Stimulated activated CD4-positive, alpha-beta T cell treated with anti-CD3 and anti-CD28 coated beads, Interleukin-1b, Interleukin-23, amount 100 ng/mL, for 48 hours (primary cell): ENCODE results near the gene DACH1.
"Not testable (repeated sequence)": the region's sequence is repeated elsewhere in the genome, so short reads cannot be mapped to it uniquely, and the experiment has no call there.

ENCODE experiments used
- DNase-seq: peaks from one replicate; pipeline ENCODE4 v3.0.0-alpha.2; 2020

Gene DACH1

GRCh38 chr13:71867131-71867814 lies at the start of gene DACH1:
Gene DACH1 (minus strand): TSS chr13:71867204.
- no peak for DNase-seq

- DNase-seq: no peak
Measured at GRCh38 chr13:71913717-71914116, 46.7 kb upstream of the DACH1 start.

DNA sequence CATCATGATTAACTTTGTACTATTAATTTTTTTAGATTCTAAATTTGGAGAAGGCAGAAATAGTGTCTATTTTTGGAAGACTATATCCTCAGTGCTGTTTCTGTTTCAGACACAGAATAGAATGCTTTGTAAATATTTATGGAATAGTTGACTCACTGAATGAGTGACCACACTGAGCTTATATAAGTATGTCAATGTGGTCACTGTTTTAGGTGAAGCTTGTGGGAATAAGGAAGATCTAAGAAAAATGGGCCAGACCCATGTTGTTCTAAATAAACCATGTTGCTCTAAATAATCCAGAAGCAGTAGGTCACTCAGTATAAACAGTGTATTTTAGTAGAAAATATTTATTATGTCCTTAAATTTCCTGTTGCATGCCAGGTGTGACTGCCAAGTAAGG lies 45.5 kb upstream of the DACH1 start:
- DNase-seq: no peak

- no peak for DNase-seq
Measured at GRCh38 chr13:71906448-71906847, 39.4 kb upstream of the DACH1 start.

DNA sequence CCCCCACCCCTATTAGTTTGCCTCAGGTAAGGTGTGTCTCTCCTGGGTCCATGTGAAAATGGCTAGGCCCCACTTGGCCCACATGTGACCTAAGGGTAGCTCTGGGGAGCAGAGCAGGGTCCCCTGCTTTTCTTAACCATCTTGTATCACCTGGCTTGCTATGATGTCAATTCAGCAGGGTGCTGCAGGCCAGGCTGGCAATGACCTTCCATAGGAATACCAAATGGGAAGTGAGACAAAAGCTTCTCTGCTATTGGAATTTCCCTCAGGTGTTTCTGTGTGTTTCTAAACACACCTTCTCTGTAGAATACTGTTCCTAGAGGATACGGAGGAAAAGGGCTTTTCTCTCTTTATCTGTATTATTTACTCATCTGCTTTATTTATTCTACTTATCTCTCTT lies 35.7 kb upstream of the DACH1 start:
- DNase-seq: no peak

GRCh38 chr13:71893506-71893905 lies 26.5 kb upstream of the DACH1 start:
- not testable (repeated sequence) for DNase-seq

GRCh38 chr13:71886880-71887279 lies 19.9 kb upstream of the DACH1 start:
- DNase-seq: no peak

- no peak for DNase-seq
Measured at GRCh38 chr13:71882120-71882519, 15.1 kb upstream of the DACH1 start.

DNA sequence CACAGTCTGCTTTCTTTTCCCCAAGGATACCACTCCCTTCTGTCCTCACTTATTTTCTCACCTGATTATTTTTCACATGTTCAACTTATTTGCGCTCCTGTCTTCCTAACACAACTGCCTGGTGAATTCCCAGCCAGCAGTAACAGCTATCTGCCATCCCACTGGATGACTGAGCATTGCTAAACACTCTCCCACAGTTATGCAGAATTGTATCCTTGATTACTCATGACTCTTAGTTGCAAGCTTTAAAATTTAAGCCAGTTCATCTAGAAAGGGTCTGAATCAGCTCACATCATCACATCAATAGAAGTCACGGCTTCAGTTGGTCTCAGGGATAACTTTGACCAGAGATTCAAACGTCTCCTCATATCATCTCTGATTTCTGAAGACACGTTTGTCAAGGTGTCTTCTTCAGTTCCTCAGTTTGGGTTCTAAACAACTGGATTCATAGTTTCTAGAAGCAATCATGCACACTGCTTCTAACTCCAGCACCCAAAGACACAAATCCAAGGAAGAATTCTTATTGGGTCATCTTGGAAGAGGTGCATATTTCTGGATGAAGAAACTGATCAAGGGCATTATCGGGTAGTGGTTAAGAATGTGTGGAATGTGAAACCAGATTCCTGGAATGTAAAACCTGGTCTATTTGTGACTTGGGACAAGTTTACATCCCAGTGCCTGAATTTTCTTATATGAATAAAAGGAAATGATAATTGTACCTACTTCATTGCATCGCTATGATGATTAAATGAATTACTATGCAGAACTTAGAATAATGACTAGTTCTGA lies 13.9 kb upstream of the DACH1 start:
- no peak for DNase-seq

- no peak for DNase-seq
Measured at GRCh38 chr13:71879808-71880344, 12.9 kb upstream of the DACH1 start.

DNA sequence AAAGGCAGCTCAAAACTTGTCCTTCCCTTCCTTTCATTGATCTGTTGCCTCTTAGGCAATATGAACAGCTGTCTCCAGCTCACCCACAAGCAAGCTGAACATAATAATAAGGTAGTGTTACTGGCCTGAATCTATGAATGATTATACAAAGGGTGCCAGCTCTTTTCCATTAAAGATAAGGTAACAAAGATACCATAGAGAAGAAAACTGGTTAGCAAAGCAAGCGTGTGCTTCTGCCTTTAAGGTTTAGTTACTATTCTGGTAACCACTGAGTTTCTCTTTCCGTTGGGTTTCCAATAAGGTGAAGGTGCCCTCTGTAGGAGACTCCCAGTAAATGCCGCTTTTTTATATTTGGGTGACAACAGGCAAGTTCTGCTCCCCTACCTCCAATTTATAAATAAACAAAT lies 12.1 kb upstream of the DACH1 start:
- DNase-seq: no peak

DNA sequence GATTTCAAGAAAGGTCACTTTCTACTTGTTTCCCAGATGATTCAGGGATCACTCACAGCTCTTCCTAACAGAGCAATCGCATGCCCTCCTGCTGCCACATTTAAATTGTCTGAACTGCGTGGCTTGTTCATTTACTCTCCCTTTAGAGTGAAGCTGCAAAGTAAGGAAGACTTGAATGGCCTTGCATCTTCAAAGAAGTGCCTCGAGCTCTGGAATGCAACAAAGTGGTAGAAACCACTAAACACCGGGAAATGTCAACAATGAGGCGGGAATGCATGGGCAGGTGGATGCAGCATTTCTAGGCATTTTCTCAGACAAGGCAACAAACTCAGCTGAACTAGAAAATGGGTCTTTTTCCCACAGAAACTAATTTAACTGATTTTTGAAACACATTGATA lies 10.3 kb upstream of the DACH1 start:
- no peak for DNase-seq

GRCh38 chr13:71876648-71877255 lies 9.7 kb upstream of the DACH1 start:
- DNase-seq: no peak

DNA sequence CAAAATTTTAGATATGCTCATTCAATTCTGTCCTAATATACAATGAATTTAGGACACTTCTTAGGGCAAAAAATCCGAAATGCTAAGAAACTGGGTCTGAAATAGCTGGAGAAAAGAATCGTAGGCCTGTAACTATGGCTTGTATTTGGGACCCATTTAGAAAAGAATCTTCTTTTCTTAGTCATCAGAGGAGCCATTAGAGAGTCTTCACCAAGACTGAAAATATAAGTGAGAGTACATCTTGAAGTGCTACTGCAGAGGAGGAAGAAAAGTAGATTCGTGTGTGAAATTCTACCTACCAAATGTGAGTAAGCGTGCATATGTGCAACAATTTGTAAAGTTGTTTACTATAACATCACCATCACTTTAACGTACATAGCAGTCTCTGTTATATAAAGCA lies 8.8 kb upstream of the DACH1 start:
- DNase-seq: no peak

DNA sequence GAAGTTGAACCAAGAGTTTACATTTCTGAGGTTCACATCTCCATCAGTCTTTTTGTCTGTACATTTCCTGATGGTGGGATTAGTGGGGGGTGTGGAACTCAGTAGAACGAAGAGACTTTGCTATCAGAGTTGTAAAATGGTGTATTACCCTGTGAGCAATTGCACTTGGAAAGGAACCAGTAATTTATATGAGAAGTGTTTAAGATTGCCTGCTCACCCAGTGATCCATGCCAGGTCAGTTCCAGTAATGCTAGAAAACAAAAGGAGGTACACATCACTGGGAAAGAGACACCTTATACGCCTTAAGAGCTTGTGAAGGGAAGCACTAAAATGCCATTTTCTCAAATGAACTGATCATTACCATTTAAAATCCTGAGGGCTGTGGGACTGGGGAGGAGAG lies 7.5 kb upstream of the DACH1 start:
- DNase-seq: no peak

- DNase-seq: no peak
Measured at GRCh38 chr13:71873418-71874247, 6.6 kb upstream of the DACH1 start.

GRCh38 chr13:71871844-71872243 lies 4.8 kb upstream of the DACH1 start:
- no peak for DNase-seq

- DNase-seq: no peak
Measured at GRCh38 chr13:71871176-71871754, 4.3 kb upstream of the DACH1 start.

DNA sequence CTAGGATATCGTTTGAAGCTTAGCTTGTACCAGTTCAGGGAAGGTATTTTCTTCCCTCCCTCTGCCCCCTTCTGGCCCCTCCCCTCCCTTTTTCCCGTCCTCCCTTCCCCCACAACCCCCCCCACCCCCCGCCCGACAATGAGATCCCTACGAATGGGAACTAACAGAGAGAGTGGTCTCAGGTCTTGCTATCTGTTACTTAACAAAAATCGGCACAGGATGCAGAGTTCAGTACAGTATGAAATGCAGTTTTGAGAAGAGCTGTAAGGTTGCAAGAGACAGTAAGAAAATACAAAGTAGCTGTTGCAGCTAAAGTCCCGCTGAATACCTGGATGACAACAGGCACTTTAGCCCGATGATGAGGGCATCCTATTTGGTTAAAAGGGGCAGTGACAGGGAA lies 3.1 kb upstream of the DACH1 start:
- no peak for DNase-seq

DNA sequence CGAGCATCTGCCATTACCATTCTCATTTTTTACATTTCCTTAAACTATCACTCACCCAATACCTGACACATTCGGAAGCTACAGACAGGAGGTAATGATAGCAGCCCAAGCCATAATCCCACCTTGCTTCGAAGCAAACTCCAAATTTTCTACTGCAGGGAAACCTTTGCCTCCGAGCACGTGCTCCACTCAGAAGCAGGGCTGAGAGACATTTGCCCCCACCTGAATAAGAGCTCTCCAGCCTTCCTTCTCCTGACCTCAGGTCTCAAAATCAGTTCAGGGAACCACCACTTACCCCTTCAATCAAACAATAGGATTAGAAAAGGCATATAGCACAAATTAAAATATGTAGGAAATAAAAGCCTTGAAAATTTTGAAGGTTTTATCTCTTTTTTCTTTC lies 2.3 kb upstream of the DACH1 start:
- no peak for DNase-seq

DNA sequence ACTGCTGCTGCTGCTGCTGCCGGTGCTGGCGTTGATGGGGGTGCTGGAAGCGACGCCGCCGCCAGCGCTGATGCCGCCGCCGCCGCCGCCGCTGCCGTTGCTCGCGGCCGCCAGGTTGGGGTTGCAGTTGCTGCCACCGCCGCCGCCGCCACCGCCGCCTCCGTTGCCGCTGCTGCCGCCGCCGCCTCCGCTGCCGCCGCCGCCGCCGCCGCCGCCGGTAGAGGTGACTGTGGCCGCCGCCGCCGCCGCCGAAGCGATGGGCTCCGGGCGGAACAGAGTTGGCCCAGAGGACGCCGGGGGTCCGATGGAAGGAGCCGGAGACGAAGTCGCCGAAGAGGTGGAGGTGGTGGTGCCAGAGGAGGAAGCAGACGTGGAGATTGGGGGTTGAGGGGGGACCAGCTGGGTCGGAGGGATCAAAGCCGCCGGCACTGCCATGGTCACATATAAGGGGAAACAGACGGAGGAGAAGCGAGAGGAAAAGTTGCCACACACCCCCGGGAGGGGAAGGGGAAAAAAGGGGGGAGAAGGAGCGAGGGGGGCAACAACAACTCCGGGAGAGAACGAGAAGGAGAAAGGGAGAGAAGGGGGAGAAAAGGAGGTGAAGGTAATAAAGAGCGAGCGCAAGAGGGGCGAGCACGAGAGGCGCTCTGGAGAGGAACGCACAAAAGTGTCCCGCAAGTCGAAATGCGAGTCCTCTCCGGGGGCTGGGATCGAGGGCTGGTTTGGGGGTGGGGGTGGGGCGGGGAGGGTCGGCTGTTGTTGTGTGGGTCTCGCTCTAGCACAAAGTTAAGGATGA lies 471 bp downstream of the DACH1 start:
- no peak for DNase-seq

- no peak for DNase-seq
Measured at GRCh38 chr13:71865874-71866334, 1.1 kb downstream of the DACH1 start.
